Colonic mucosa (tissue), 4 donors: ENCODE results near the gene HMMR. TPM values are rescaled to one million over a fixed set of nuclear protein-coding genes. Genes with fewer than 3 reads are reported as not detected.
A peak's percentile ranks its signal among the peaks of the same experiment; 100 is the strongest.

Experiments used
- DNase-seq: peaks from one replicate; pipeline ENCODE4 v3.0.0-alpha.2; 2020
- H3K27ac ChIP-seq: fragments of 200-600 bp; one replicate; pipeline ENCODE4 v1.8.0; 2021
- H3K27me3 ChIP-seq: fragments of 200-600 bp; one replicate; pipeline ENCODE4 v1.8.0; 2021
- H3K36me3 ChIP-seq: fragments of 200-600 bp; one replicate; pipeline ENCODE4 v1.8.0; 2021
- H3K4me1 ChIP-seq: fragments of 200-600 bp; one replicate; pipeline ENCODE4 v1.8.0; 2021; ENCODE audit warnings: mild to moderate bottlenecking
- H3K4me3 ChIP-seq: fragments of 200-600 bp; one replicate; pipeline ENCODE4 v1.8.0; 2021
- H3K9ac ChIP-seq, 2 donors: one replicate each; pipeline ENCODE4 v1.7.0; 2013; ENCODE audit warnings: control low read depth in 2 of 2, low read depth in 2 of 2, low read length in 2 of 2
- H3K9me3 ChIP-seq: fragments of 200-600 bp; one replicate; pipeline ENCODE4 v1.8.0; 2021
- intact Hi-C: fragments of 100-400 bp; cut with DNase I; formaldehyde crosslinking; loops from one replicate; pipeline ENCODE4 v1.14.1; 2022
- total RNA-seq, 2 donors: library from RNA; stranded (reverse); fragmentation: NEBNext Ultra II Directional in 1 of 2; extraction: Animal tissue kit (Norgen Biotek cat#: 25700) in 1 of 2; gene quantifications; one replicate each; pipeline ENCODE4 v1.2.1, GENCODE V29; 2021
- TF ChIP-seq, protein P1 (sequence below): fragments of 200-600 bp; IDR thresholded peaks from one replicate; pipeline ENCODE4 v1.8.0; 2022; ENCODE audit warnings: antibody characterized with exemption, mild to moderate bottlenecking
- donor health status: healthy.
- donor health status: DM: no; HTN: no; CAD: no.
- donor health status: DM: no; HTN: no; CAD: no.

Gene HMMR
- total RNA-seq, 2 donors from 2014 or later, result 10.6 to 44.5 TPM

DNA sequence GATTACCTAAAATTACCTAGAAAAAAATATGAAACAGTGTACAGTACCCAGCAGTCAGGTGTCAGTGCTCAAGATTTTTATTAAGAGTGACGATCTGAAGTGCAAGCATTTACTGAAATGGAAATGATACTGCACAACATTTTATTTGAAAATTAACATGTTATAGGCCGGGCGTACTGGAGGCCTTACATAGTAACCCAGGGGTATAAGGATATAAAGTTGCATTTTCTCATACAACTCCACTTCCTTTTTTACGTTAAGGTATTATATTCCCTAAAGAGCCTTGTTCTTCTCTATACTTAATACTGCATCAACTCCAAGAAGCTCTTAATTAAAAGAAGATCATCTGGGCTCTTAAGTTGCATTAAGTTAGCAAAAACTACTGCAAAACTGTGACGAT lies 48.3 kb downstream of the HMMR start:
- intact Hi-C loops, result loop anchor here (5.0 kb wide), 1 partner anchor 46 kb away; the partner anchor contains the start of genes HMMR and NUDCD2
- Histone ChIP-seq H3K9me3 (no peaks in the 10 kb centered on the region), H3K4me3 (peak overlapping the region; percentile 2), H3K27ac (peak overlapping the region; percentile 47), H3K9ac (peak overlapping the region in 1 of 2 donors; percentile 21), H3K36me3 (no peaks in the 10 kb centered on the region), H3K27me3 (no peaks in the 10 kb centered on the region), H3K4me1 (peaks cover 3% of the 10 kb centered on the region)
- TF ChIP-seq, protein P1, sequence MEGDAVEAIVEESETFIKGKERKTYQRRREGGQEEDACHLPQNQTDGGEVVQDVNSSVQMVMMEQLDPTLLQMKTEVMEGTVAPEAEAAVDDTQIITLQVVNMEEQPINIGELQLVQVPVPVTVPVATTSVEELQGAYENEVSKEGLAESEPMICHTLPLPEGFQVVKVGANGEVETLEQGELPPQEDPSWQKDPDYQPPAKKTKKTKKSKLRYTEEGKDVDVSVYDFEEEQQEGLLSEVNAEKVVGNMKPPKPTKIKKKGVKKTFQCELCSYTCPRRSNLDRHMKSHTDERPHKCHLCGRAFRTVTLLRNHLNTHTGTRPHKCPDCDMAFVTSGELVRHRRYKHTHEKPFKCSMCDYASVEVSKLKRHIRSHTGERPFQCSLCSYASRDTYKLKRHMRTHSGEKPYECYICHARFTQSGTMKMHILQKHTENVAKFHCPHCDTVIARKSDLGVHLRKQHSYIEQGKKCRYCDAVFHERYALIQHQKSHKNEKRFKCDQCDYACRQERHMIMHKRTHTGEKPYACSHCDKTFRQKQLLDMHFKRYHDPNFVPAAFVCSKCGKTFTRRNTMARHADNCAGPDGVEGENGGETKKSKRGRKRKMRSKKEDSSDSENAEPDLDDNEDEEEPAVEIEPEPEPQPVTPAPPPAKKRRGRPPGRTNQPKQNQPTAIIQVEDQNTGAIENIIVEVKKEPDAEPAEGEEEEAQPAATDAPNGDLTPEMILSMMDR, result no peak
- DNase-seq, result no peak

DNA sequence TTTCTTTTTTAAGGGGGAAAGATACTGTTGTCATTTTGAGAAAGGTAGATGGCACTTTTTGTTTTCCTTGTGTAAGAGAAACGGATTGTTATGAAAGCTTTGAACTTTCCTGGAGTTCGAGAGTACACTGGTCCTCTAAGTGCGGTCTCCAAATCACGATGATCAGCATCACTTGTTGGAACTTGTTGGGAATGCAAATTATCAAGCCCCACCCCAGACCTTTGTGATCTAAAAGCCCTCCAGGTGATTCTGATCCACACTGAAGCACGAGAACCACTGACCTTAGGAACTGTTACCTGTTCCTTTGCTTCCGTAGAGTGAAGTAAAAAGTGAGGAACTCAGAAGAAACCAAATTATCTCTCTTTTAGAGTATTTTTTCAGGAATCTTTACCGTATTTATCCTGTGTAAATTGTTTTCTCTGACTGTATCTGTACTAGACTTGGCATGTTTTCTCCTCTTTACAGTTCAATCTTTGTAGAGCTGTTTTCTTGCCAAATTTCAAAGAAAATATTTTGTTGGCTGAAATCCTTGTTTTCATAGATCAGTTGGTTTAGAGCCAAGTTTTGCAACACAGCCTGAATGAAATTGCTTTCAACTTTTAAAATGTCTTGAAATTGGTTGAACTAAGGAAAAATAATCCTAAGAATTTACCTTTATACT lies 49.0 kb downstream of the HMMR start:
- Histone ChIP-seq H3K27me3 (no peaks in the 10 kb centered on the region), H3K9ac (no peak overlapping the region), H3K4me1 (peaks cover 3% of the 10 kb centered on the region), H3K9me3 (no peaks in the 10 kb centered on the region), H3K4me3 (peak overlapping the region; percentile 2), H3K27ac (peak overlapping the region; percentile 47), H3K36me3 (no peaks in the 10 kb centered on the region)
- DNase-seq, result peak; percentile 52
- TF ChIP-seq, protein P1, result no peak
- intact Hi-C loops, result loop anchor here (5.0 kb wide), 1 partner anchor 47 kb away; the partner anchor contains the start of genes HMMR and NUDCD2

DNA sequence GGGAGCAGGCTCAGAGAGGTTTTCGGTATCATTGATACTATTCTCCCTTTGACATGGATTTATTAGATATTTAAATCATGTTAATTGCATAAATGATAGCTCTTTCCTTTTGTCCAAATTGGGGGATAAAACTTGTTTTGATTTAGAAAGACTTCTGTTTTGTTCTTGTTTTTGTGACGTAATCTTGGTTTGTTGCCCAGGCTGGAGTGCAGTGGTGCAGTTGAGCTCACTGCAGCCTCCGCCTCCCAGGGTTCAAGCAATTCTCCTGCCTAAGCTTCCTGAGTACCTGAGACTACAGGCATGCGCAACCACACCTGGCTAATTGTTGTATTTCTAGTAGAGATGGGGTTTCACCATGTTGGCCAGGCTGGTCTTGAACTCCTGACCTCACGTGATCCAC lies 52.1 kb downstream of the HMMR start:
- intact Hi-C loops, result no loop called here
- TF ChIP-seq, protein P1, result no peak
- Histone ChIP-seq H3K36me3 (peaks cover 7% of the 10 kb centered on the region), H3K4me3 (no peak overlapping the region), H3K9me3 (no peaks in the 10 kb centered on the region), H3K4me1 (peaks cover 3% of the 10 kb centered on the region), H3K9ac (no peak overlapping the region), H3K27ac (no peak overlapping the region), H3K27me3 (no peaks in the 10 kb centered on the region)
- DNase-seq, result no peak

DNA sequence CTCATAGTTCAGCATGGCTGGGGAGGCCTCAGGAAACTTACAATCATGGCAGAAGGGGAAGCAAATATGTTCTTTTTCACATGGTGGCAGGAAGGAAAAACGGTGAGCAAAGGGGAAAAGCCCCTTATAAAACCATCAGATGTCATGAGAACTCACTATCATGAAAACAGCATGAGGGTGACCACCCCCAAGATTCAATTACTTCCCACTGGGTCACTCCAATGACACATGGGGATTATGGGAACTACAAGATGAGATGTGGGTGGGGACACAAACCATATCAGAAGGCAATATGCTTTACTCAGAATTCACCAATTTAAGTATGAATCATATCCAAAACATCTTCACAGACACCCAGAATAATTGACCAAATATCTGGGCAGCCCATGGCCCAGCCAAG lies 64.7 kb downstream of the HMMR start:
- Histone ChIP-seq H3K36me3 (no peaks in the 10 kb centered on the region), H3K4me3 (no peak overlapping the region), H3K27me3 (no peaks in the 10 kb centered on the region), H3K27ac (no peak overlapping the region), H3K9me3 (no peaks in the 10 kb centered on the region), H3K4me1 (no peaks in the 10 kb centered on the region), H3K9ac (no peak overlapping the region)
- TF ChIP-seq, protein P1, result no peak
- intact Hi-C loops, result no loop called here
- DNase-seq, result no peak

DNA sequence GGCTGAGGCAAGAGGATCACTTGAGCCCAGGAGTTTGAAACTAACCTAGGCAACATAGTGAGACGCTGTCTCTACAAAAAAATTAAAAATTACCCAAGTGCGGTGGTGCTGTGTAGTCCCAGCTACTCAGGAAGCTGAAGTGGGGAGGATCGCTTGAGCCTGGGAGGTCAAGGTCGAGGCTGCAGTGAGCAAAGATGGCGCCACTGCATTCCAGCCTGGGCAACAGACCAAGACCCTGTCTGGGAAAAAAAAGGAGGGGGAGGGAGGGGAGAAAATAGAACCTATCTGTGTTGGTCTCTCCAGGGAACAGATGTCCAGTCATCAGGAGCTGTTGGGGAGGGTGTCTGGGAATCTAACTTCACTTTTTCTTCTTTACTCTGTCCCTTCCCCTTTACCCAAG lies 69.3 kb downstream of the HMMR start:
- H3K9me3 ChIP-seq, result no peaks in the 10 kb centered on the region
- H3K27ac ChIP-seq, result no peak overlapping the region
- intact Hi-C loops, result no loop called here
- H3K36me3 ChIP-seq, result no peaks in the 10 kb centered on the region
- H3K27me3 ChIP-seq, result no peaks in the 10 kb centered on the region
- TF ChIP-seq, protein P1, result no peak
- H3K4me1 ChIP-seq, result no peaks in the 10 kb centered on the region
- DNase-seq, result no peak
- no peak overlapping the region for H3K4me3 ChIP-seq
- no peak overlapping the region for H3K9ac ChIP-seq
